ENCODE results near the gene RAB3GAP2. TPM values are rescaled to one million over a fixed set of nuclear protein-coding genes. Genes with fewer than 3 reads are reported as not detected.
"Not testable (repeated sequence)": the region's sequence is repeated elsewhere in the genome, so short reads cannot be mapped to it uniquely, and the experiment has no call there.

The RAB3GAP2 gene
- 17.7 TPM for polyA plus RNA-seq (2013, experiment 1 of 2; ENCODE audit: insufficient read length)
- 17.8 TPM for polyA plus RNA-seq (2013, experiment 2 of 2; ENCODE audit: insufficient read length)

- DNase-seq: peak; percentile 93
These were observed at the start of gene RAB3GAP2 for GRCh38 chr1:220272047-220272840. RAB3GAP2 (minus strand) TSS chr1:220272453; CDS start chr1:220272337, 116 bp downstream.

- DNase-seq: no peak
These were observed 49.5 kb upstream of the RAB3GAP2 start for GRCh38 chr1:220321758-220322157.

GRCh38 chr1:220320709-220321108 is 48.5 kb upstream of the RAB3GAP2 start:
- no peak for DNase-seq

GRCh38 chr1:220318673-220319072 is 46.4 kb upstream of the RAB3GAP2 start:
- no peak for DNase-seq

GRCh38 chr1:220317161-220317560 is 44.9 kb upstream of the RAB3GAP2 start:
- DNase-seq: no peak

GRCh38 chr1:220316305-220316704 is 44.1 kb upstream of the RAB3GAP2 start:
- DNase-seq: no peak

GRCh38 chr1:220315070-220315839 is 43.0 kb upstream of the RAB3GAP2 start:
- DNase-seq: no peak

GRCh38 chr1:220313576-220313975 is 41.3 kb upstream of the RAB3GAP2 start:
- no peak for DNase-seq

- not testable (repeated sequence) for DNase-seq
These were observed 37.9 kb upstream of the RAB3GAP2 start for GRCh38 chr1:220310147-220310546.

- no peak for DNase-seq
These were observed 35.4 kb upstream of the RAB3GAP2 start for GRCh38 chr1:220307607-220308006.

GRCh38 chr1:220306339-220306738 is 34.1 kb upstream of the RAB3GAP2 start:
- DNase-seq: no peak

- DNase-seq: peak; percentile 49
These were observed 31.6 kb upstream of the RAB3GAP2 start for GRCh38 chr1:220303871-220304270.

- no peak for DNase-seq
These were observed 29.4 kb upstream of the RAB3GAP2 start for GRCh38 chr1:220301630-220302029.

- DNase-seq: peak; percentile 91
These were observed 28.3 kb upstream of the RAB3GAP2 start for GRCh38 chr1:220300442-220301121.

GRCh38 chr1:220299337-220299736 is 27.1 kb upstream of the RAB3GAP2 start:
- no peak for DNase-seq

GRCh38 chr1:220298470-220299205 is 26.4 kb upstream of the RAB3GAP2 start:
- DNase-seq: no peak

GRCh38 chr1:220296981-220297380 is 24.7 kb upstream of the RAB3GAP2 start:
- peak; percentile 84 for DNase-seq

- DNase-seq: peak; percentile 80
These were observed 22.6 kb upstream of the RAB3GAP2 start for GRCh38 chr1:220294846-220295301.

GRCh38 chr1:220291580-220291979 is 19.3 kb upstream of the RAB3GAP2 start:
- no peak for DNase-seq

GRCh38 chr1:220290140-220290761 is 18.0 kb upstream of the RAB3GAP2 start:
- no peak for DNase-seq

- no peak for DNase-seq
These were observed 14.9 kb upstream of the RAB3GAP2 start for GRCh38 chr1:220287129-220287528.

- peak; percentile 33 for DNase-seq
These were observed 11.4 kb upstream of the RAB3GAP2 start for GRCh38 chr1:220283625-220284024.

All from fibroblast of skin of abdomen (primary cell).